H1 (cell line): ENCODE data around the gene MBNL2. TPM values are rescaled to one million over a fixed set of nuclear protein-coding genes. Genes with fewer than 3 reads are reported as not detected.

ENCODE experiments used
- CTCF ChIA-PET: fragments of 300-600 bp; sonication (Branson Sonifier 250); formaldehyde crosslinking; loops from one replicate; lab custom pipeline; 2021; ENCODE audit not compliant: partially characterized antibody; lab: Charles Lee
- POLR2A ChIA-PET: fragments of 300-600 bp; sonication (Branson Sonifier 250); formaldehyde crosslinking; loops from one replicate; lab custom pipeline; 2021; ENCODE audit warnings: inconsistent platforms; ENCODE audit not compliant: partially characterized antibody; lab: Charles Lee
- DNase-seq, 2 experiments: peaks; one replicate each; pipeline versions ENCODE4 v3.0.0 to v3.0.0-alpha.2; 2010 to 2022; ENCODE audit warnings: low spot score in 2 of 2, low read depth in 1 of 2, mixed read lengths in 1 of 2
- FAIRE-seq: peaks from 2 replicates; lab custom pipeline; 2011; peaks lifted over from hg19 to GRCh38; lab: Jason Lieb, UNC
- H2AFZ ChIP-seq: 2 replicates; pipeline ENCODE4 v1.8.1; 2012; ENCODE audit warnings: low read length, inconsistent platforms
- H2AK5ac ChIP-seq: 2 replicates; pipeline ENCODE4 v1.6.1; 2013; ENCODE audit warnings: low read depth, low read length
- H2BK120ac ChIP-seq: replicated peaks from 2 replicates; pipeline ENCODE3; 2013; ENCODE audit warnings: low read depth, low read length, inconsistent platforms
- H2BK12ac ChIP-seq: 2 replicates; pipeline ENCODE4 v1.6.1; 2013; ENCODE audit warnings: low read depth, low read length
- H2BK15ac ChIP-seq: 2 replicates; pipeline ENCODE4 v1.6.1; 2013; ENCODE audit warnings: low read length
- H2BK20ac ChIP-seq: 2 replicates; pipeline ENCODE4 v1.6.1; 2013; ENCODE audit warnings: low read length
- H2BK5ac ChIP-seq: 2 replicates; pipeline ENCODE4 v1.6.1; 2013; ENCODE audit warnings: low read depth, low read length
- H3K14ac ChIP-seq: 2 replicates; pipeline ENCODE4 v1.6.1; 2013; ENCODE audit warnings: inconsistent platforms; ENCODE audit not compliant: insufficient read length
- H3K18ac ChIP-seq: 2 replicates; pipeline ENCODE4 v1.6.1; 2013; ENCODE audit warnings: low read length; ENCODE audit errors: extremely low read depth
- H3K23ac ChIP-seq: 2 replicates; pipeline ENCODE4 v1.6.1; 2013; ENCODE audit warnings: inconsistent platforms; ENCODE audit not compliant: insufficient read length
- H3K23me2 ChIP-seq: 2 replicates; pipeline ENCODE4 v1.6.1; 2013; ENCODE audit warnings: low read depth, low read length
- H3K27ac ChIP-seq: 2 replicates; pipeline ENCODE4 v1.6.1; 2011; ENCODE audit warnings: low read depth, low read length, inconsistent platforms
- H3K27me3 ChIP-seq, 4 experiments: replicated peaks in 1 of 4; 1 replicate in 1 of 4; 2 replicates in 3 of 4; pipeline versions ENCODE4 v1.6.1 to v1.8.1; 2011 to 2013; ENCODE audit warnings: low read length in 3 of 4, mild to moderate bottlenecking in 3 of 4, inconsistent platforms in 2 of 4, mixed read lengths in 2 of 4, moderate library complexity in 1 of 4; ENCODE audit not compliant: control insufficient read depth in 3 of 4, insufficient read depth in 3 of 4; ENCODE audit errors: extremely low read depth in 1 of 4
- H3K36me3 ChIP-seq, 4 experiments: 2 replicates each; pipeline versions ENCODE4 v1.6.1 to v1.8.1; 2011 to 2013; ENCODE audit warnings: mild to moderate bottlenecking in 4 of 4, low read length in 3 of 4, moderate library complexity in 2 of 4, control low read depth in 1 of 4, inconsistent platforms in 1 of 4; ENCODE audit not compliant: insufficient read depth in 4 of 4, control insufficient read depth in 2 of 4
- H3K4ac ChIP-seq: replicated peaks from 2 replicates; pipeline ENCODE3; 2013; ENCODE audit warnings: low read length, low read depth, mixed read lengths, inconsistent platforms; ENCODE audit not compliant: insufficient read length
- H3K4me1 ChIP-seq, 4 experiments: replicated peaks in 1 of 4; 1 replicate in 1 of 4; 2 replicates in 3 of 4; pipeline versions ENCODE4 v1.6.1 to v1.8.1; 2011 to 2013; ENCODE audit warnings: low read length in 3 of 4, inconsistent platforms in 2 of 4, mixed read lengths in 1 of 4; ENCODE audit not compliant: insufficient read depth in 4 of 4, control insufficient read depth in 3 of 4
- H3K4me2 ChIP-seq, 2 experiments: 2 replicates each; pipeline versions ENCODE4 v1.6.1 to v1.8.1; 2011 to 2013; ENCODE audit warnings: low read depth in 2 of 2, low read length in 2 of 2, control low read depth in 1 of 2, inconsistent platforms in 1 of 2, mild to moderate bottlenecking in 1 of 2; ENCODE audit not compliant: insufficient read depth in 1 of 2
- H3K4me3 ChIP-seq, 4 experiments: fragments of 200-600, 300-600 bp in 1 of 4; sonication (generic), shearing (Covaris generic), sonication (Bioruptor Twin) in 1 of 4; 2 replicates each; pipeline versions ENCODE4 v1.5.1 to v1.8.1; 2011 to 2016; ENCODE audit warnings: low read length in 4 of 4, low read depth in 3 of 4, control low read depth in 2 of 4, inconsistent platforms in 2 of 4, mild to moderate bottlenecking in 2 of 4, mixed read lengths in 1 of 4, moderate library complexity in 1 of 4; ENCODE audit not compliant: insufficient read depth in 2 of 4; ENCODE audit errors: extremely low read depth in 1 of 4
- H3K56ac ChIP-seq: replicated peaks from 2 replicates; pipeline ENCODE3; 2013; ENCODE audit warnings: low read depth, mild to moderate bottlenecking, mixed read lengths, low read length, inconsistent platforms; ENCODE audit not compliant: insufficient read length
- H3K79me1 ChIP-seq: 2 replicates; pipeline ENCODE4 v1.6.1; 2013; ENCODE audit warnings: low read depth, low read length, control low read depth
- H3K79me2 ChIP-seq, 2 experiments: 2 replicates each; pipeline versions ENCODE4 v1.6.1 to v1.8.1; 2012 to 2013; ENCODE audit warnings: low read length in 2 of 2, mild to moderate bottlenecking in 2 of 2, inconsistent platforms in 1 of 2; ENCODE audit not compliant: insufficient read depth in 2 of 2, control insufficient read depth in 1 of 2
- H3K9ac ChIP-seq, 4 experiments: replicated peaks in 1 of 4; 1 replicate in 1 of 4; 2 replicates in 3 of 4; pipeline versions ENCODE4 v1.6.1 to v1.8.1; 2011 to 2013; ENCODE audit warnings: low read depth in 3 of 4, low read length in 3 of 4, control low read depth in 2 of 4, mild to moderate bottlenecking in 2 of 4, moderate library complexity in 2 of 4, inconsistent platforms in 1 of 4; ENCODE audit errors: extremely low read depth in 1 of 4
- H3K9me3 ChIP-seq, 2 experiments: 2 replicates each; pipeline versions ENCODE4 v1.6.1 to v1.8.1; 2012 to 2013; ENCODE audit warnings: mild to moderate bottlenecking in 2 of 2, moderate library complexity in 2 of 2, control low read depth in 1 of 2, inconsistent platforms in 1 of 2, low read depth in 1 of 2, low read length in 1 of 2, mixed read lengths in 1 of 2; ENCODE audit not compliant: insufficient read depth in 2 of 2
- H4K20me1 ChIP-seq, 2 experiments: replicated peaks in 1 of 2; 2 replicates each; pipeline versions ENCODE3 to v1.8.1; 2011 to 2013; ENCODE audit warnings: inconsistent platforms in 2 of 2, low read length in 2 of 2, mild to moderate bottlenecking in 1 of 2; ENCODE audit not compliant: insufficient read depth in 2 of 2, control insufficient read depth in 1 of 2
- H4K5ac ChIP-seq: 2 replicates; pipeline ENCODE4 v1.6.1; 2013; ENCODE audit warnings: low read length, low read depth, mixed read lengths, inconsistent platforms; ENCODE audit not compliant: insufficient read length
- H4K8ac ChIP-seq: 2 replicates; pipeline ENCODE4 v1.8.0; 2013; ENCODE audit warnings: mild to moderate bottlenecking, moderate library complexity, low read length, inconsistent platforms; ENCODE audit not compliant: insufficient read depth; ENCODE audit errors: extremely low read depth
- H4K91ac ChIP-seq: replicated peaks from 2 replicates; pipeline ENCODE3; 2013; ENCODE audit warnings: low read length, mixed read lengths, inconsistent platforms; ENCODE audit not compliant: insufficient read length
- ATF2 ChIP-seq: IDR thresholded peaks from 2 replicates; pipeline ENCODE4 v1.6.1; 2012; ENCODE audit warnings: low read length, inconsistent platforms
- GABPA ChIP-seq: IDR thresholded peaks from 2 replicates; pipeline ENCODE4 v1.6.1; 2011; ENCODE audit warnings: mild to moderate bottlenecking, low read length, moderate library complexity, borderline replicate concordance; ENCODE audit not compliant: insufficient read depth
- GTF2F1 ChIP-seq: IDR thresholded peaks from 2 replicates; pipeline ENCODE4 v1.6.1; 2012; ENCODE audit warnings: low read depth, low read length, improper control_type of control experiment, borderline replicate concordance
- MAX ChIP-seq: IDR thresholded peaks from 2 replicates; pipeline ENCODE4 v1.6.1; 2012; ENCODE audit warnings: inconsistent platforms
- NRF1 ChIP-seq: IDR thresholded peaks from 2 replicates; pipeline ENCODE4 v1.6.1; 2011; ENCODE audit warnings: mild to moderate bottlenecking, low read depth, low read length, improper control_type of control experiment
- POU5F1 ChIP-seq: IDR thresholded peaks from 2 replicates; pipeline ENCODE4 v1.6.1; 2011; ENCODE audit warnings: low read depth, mild to moderate bottlenecking, low read length, moderate library complexity
- RAD21 ChIP-seq, 2 experiments: IDR thresholded peaks in 1 of 2; conservative IDR thresholded peaks in 1 of 2; 2 replicates each; pipeline ENCODE4 v1.6.1; 2011; ENCODE audit warnings: low read depth in 2 of 2, low read length in 2 of 2, improper control_type of control experiment in 1 of 2, inconsistent platforms in 1 of 2, mild to moderate bottlenecking in 1 of 2, moderate library complexity in 1 of 2
- TAF7 ChIP-seq: optimal IDR thresholded peaks from 2 replicates; pipeline ENCODE3; 2011; ENCODE audit warnings: low read depth, mild to moderate bottlenecking, inconsistent platforms, low read length, moderate library complexity, borderline replicate concordance
- WGBS, 2 experiments: shearing (Covaris generic) in 1 of 2; methylation state at CpG; one replicate each; pipeline versions ENCODE4 v1.1.6 to v1.1.7; 2013 to 2015; ENCODE audit warnings: low lambda C conversion rate in 2 of 2, mixed read lengths in 2 of 2, inconsistent platforms in 1 of 2, low coverage in 1 of 2, missing lambda C conversion rate in 1 of 2; ENCODE audit not compliant: insufficient replicate concordance in 2 of 2, insufficient coverage in 1 of 2, insufficient read length in 1 of 2; ENCODE audit errors: extremely low coverage in 1 of 2, missing lambda C conversion rate in 1 of 2; 5-methylcytosine and 5-hydroxymethylcytosine counted together
- polyA plus RNA-seq, 7 experiments: library from polyadenylated mRNA; depleted of rRNA in 3 of 7; stranded (reverse) in 5 of 7; unstranded in 2 of 7; fragments of >200 nt in 5 of 7; fragments of 200-250 nt in 2 of 7; gene quantifications; 1 replicate in 5 of 7; 2 replicates in 1 of 7; 4 replicates in 1 of 7; pipeline versions ENCODE4 v1.2.1 to v1.2.3, GENCODE V29; 2011 to 2013; ENCODE audit warnings: missing spikeins in 2 of 7, mixed read lengths in 2 of 7
- total RNA-seq: library from RNA; stranded (reverse); fragmentation: NEBNext Ultra II Directional; extraction: Animal tissue kit (Norgen Biotek cat#: 25700); gene quantifications from 2 replicates; pipeline ENCODE4 v1.2.1, GENCODE V29; 2021

Gene MBNL2
- total and polyA plus RNA-seq, 2 of the 8 experiments (the other 6 are each of a cell fraction or from before 2014, with no cell fraction given) = 1.0 to 2.6 TPM

GRCh38 chr13:97353927-97354675 lies 132.0 kb downstream of the MBNL2 start:
- CTCF ChIA-PET = interaction anchor here (0.6 to 1.3 kb wide), 5 partner anchors 10 to 228 kb away, joined by 3 to 4 read pairs (median 3); no protein-coding TSS in a partner anchor
- H2BK120ac ChIP-seq = no peak overlapping the region
- H3K79me1 ChIP-seq = no peaks in the 10 kb centered on the region
- DNase-seq = no peak
- H3K14ac ChIP-seq = no peak overlapping the region
- H2BK5ac ChIP-seq = no peak overlapping the region
- POLR2A ChIA-PET = no interaction called here
- H3K56ac ChIP-seq = no peak overlapping the region
- H2AK5ac ChIP-seq = no peak overlapping the region
- no peak for FAIRE-seq
- no peak overlapping the region for H2BK20ac ChIP-seq
- no peak overlapping the region for H4K8ac ChIP-seq
- no peak overlapping the region for H3K23ac ChIP-seq
- no peaks in the 10 kb centered on the region for H3K9me3 ChIP-seq
- H3K4me3 ChIP-seq = no peak overlapping the region
- H2AFZ ChIP-seq = no peak overlapping the region
- no peak overlapping the region for H2BK12ac ChIP-seq
- H4K20me1 ChIP-seq = no peaks in the 10 kb centered on the region
- no peak overlapping the region for H3K18ac ChIP-seq
- no peak overlapping the region for H4K5ac ChIP-seq
- no peak overlapping the region for H3K4me2 ChIP-seq
- no peak overlapping the region for H3K9ac ChIP-seq
- H4K91ac ChIP-seq = no peak overlapping the region
- no peaks in the 10 kb centered on the region for H3K79me2 ChIP-seq
- no peaks in the 10 kb centered on the region for H3K27me3 ChIP-seq
- 85% methylated on average over 4 of the region's 4 CpGs; no CpG with 5 or more reads in 1 of the 2 experiments for WGBS, 2 experiments
- no peak overlapping the region for H3K27ac ChIP-seq
- H3K4me1 ChIP-seq = no peaks in the 10 kb centered on the region
- H2BK15ac ChIP-seq = no peak overlapping the region
- H3K36me3 ChIP-seq = no peaks in the 10 kb centered on the region; a peak in 2 of 8 replicates
- no peaks in the 10 kb centered on the region for H3K23me2 ChIP-seq
- H3K4ac ChIP-seq = no peak overlapping the region
- TF ChIP-seq GABPA = no peak
- TF ChIP-seq NRF1 = no peak
- TF ChIP-seq ATF2 = no peak
- TF ChIP-seq RAD21 (IDR thresholded peaks at IDR 0.05 in 1 of 2, conservative IDR thresholded peaks at IDR 0.05 in 1 of 2; ENCODE audit: low read depth in 2 of 2, low read length in 2 of 2) = no peak
- no peak for TF ChIP-seq MAX
- TF ChIP-seq TAF7 = no peak
- no peak for TF ChIP-seq GTF2F1
- no peak for TF ChIP-seq POU5F1
